ENCODE measurements around the gene PPIL4.
"Not testable (repeated sequence)": the region's sequence is repeated elsewhere in the genome, so short reads cannot be mapped to it uniquely, and the experiment has no call there.

The PPIL4 gene

DNA sequence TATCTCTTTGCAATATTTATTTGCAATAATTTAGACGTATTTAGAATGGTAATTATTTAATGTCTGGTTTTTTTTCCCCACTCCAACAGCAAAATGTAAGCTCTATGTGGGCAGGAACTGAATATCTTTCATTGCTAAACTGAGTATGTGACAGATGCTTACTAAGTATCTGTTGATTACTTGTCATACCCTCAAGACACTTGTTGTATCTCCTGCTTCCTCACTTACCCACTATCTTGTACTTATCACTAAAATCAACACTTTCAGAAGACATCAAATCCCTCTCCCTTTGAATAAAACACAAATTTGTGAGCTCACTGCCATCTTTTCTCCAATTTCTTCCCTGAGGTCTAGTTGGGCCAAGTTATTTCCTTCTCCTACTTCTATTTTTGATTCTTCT lies 30.3 kb downstream of the PPIL4 start:
- no peak for DNase-seq

DNA sequence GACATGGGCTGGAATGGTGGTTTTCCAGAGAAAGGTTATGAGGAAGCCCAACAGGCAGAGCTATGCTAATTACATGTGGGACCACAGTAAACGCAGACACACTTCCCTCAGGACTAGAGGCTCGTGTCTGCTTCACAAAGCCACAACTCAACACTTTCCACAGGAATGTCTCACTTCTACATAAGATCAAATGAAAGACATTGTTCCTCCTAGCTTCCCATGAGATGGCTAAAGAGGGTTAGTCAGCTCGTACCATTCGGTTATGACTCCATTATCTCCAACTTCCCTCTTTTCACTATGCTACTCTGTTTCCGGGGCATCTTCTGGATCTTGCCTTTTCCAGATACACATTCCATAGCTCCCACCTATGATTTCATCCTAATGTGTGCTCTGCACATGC lies 31.9 kb downstream of the PPIL4 start:
- no peak for DNase-seq

DNA sequence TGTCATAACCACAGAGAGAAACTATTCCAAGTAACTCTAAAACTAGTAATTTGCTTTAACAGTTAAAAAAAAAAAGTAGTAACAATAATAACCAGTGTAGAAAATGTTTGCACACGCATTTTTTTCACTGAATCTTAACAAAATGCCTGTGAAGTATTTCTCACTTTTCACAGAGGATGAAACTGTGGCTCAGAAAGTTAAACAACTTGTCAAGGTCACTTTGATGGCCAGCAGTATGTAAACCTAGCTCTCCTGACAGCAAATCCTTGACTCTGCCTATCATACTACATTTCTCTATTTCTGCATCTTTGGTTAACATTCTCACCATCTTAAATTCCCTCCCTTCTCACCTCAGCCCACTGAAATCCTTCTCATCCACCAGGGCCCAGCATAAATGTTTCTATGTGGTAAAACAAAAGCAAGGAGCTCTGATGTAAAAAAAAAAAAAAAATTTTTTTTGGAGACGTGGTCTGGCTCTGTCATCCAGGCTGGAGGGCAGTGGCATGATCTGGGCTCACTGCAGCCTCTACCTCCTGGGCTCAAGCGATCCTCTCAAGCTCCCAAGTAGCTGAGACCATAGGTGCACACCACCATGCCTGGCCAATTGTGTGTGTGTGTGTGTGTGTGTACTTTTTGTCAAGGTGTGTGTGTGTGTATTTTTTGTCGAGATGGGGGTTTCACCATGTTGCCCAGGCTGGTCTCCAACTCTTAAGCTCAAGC lies 34.9 kb downstream of the PPIL4 start:
- no peak for DNase-seq

DNA sequence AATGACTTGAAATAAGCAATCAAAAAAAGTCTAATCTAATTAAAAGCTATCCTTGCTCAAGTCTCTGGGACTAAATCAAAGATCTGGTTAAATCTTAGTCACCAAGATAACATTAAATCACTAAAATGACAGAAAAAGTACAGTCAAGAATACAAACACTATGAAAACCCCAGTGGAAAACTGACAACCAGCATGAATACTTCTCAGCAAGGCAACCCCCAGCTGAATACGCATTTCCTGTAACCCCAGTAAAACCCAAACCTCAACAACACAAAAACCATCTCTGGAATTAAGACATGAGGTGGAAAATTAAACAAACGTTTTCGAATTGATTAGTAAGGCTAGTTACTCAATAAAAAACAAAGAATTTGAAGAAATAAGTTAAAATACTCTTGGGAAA lies 37.4 kb downstream of the PPIL4 start:
- DNase-seq = no peak

DNA sequence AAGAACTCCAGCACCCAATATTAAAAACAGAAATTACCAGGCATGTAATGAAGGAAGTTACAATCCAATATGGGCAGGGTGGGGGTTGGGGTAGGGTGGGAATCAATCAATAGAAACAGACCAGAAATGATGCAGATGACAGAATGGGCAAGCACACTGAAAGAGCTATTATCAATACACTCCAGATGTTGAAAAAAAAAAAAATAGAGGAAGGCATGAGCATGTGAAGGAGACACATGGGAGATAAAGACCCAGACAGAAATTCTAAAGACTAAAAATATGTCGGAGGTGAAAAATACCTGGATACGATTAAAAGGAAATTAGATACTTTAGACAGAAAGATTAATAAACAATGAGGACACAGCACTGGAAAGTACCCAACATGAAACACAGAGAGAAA lies 42.0 kb downstream of the PPIL4 start:
- no peak for DNase-seq

DNA sequence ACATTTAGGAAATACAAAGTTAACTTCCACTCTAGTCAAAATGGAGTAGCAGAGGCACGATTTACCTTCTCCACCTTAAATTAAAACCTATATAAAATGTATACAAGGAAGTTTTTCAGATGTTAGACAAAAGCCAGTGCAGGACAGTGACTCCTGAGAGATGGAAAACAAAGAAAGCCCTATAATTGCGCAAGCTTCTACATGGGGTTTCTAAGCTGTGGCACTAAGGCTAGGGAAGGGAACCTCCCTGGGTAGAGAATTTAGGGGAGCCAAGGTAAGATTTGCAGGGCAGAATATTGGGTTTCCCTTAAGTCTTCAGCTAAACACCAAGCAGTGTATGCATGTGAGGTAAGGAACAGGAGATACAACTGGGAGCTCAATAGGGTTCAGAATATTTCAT lies 42.6 kb downstream of the PPIL4 start:
- DNase-seq = no peak

DNA sequence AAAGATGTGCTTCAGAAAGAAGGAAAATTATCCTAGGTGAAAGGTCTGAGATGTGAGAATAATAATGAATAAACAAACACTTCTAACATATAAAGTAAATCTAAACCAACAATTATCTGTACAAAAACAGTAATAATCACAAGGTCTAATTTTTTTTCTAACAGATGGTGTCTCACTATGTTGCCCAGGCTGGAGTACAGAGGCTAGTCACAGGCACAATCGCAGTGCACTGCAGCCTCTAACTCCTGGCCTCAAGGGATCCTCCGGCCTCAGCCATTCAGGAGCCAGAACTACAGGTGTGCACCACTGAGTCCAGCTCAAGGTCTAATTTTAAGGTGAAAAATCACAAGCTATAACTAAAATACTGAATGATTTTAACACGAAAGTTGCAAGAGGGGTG lies 44.1 kb downstream of the PPIL4 start:
- no peak for DNase-seq

DNA sequence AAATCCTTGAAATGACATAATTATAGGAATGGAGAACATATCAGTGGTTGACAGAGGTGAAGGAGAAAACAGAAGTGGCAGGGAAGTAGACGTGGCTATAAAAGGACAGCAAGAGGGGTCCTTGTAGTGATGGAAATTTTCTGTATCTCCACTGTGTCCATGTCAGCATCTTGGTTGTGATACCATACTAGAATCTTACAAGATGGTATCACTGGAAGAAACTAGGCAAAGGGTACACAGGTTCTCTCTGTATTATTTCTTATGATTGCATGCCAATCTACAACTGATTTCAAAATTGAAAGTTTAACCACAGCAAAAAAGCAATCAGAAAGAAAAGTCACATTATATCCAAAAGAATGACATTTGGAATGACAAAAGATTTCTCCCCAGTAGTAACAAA lies 44.6 kb downstream of the PPIL4 start:
- no peak for DNase-seq

DNA sequence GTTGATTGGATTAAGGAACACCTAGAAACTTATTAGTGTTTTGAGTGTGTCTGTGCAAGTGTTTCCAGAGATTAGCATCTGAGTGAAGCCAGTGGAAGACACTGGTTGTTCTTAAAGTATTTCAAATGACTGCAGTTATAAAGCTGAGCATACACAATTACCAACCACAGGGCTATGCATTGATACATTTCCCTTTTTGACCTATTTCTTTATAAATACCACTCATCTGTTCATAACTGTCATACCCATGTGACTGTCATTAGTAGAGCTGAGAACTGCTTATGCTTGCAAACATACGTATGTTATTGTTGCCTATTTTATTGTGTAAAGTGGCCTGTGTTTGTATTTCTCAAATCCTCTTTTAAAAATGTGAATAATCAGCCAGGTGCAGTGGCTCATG lies 45.7 kb downstream of the PPIL4 start:
- DNase-seq = no peak

DNA sequence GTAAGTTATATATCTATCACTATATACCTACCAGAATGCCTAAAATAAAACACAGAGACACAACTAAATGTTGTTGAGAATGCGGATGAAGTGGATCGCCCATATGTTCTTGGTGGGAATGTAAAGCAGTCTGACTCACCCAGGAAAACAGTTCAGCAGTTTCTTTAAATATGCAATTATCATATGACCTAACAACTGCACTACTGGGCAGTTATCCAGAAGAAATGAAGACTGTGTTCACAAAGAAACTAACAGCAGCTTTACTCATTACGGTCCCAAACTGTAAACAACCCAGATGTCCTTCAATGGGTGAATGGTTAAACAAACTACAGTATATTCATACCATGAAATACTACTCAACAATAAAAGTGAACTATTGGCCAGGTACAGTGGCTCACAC lies 46.8 kb downstream of the PPIL4 start:
- DNase-seq = no peak

DNA sequence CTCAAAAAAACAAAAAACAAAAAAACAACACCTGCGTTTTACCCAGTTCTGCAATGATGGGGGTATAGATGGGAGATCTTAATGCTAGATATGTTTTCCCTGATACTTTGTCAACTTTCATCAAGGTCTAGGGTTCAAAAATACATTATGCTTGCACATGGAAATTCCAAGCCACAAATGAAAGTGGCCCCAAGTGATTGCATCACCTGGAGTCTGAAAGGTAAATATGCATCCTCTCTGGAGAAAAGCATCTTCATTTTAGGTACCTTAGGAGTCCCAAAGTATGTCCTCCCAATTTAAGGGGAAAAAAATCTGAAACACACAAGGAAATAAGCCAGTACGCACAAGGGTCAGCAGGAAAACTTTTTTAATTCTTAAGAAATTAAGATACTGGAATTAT lies 48.5 kb downstream of the PPIL4 start:
- no peak for DNase-seq

DNA sequence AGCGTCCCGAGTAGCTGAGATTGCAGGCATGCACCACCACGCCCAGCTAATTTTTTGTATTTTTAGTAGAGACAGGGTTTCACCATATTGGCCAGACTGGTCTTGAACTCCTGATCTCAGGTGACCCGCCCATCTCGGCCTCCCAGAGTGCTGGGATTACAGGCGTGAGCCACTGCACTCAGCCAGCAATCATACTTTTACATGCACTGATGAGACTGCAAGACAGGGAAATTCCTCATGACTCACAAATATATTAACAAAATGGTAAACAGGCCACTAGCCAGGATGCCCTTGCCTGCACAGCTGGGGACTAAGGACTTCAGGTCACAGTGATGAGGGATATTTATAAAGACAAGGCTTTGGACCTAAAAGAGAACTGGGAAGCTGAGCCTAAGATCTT lies 49.2 kb downstream of the PPIL4 start:
- not testable (repeated sequence) for DNase-seq

DNA sequence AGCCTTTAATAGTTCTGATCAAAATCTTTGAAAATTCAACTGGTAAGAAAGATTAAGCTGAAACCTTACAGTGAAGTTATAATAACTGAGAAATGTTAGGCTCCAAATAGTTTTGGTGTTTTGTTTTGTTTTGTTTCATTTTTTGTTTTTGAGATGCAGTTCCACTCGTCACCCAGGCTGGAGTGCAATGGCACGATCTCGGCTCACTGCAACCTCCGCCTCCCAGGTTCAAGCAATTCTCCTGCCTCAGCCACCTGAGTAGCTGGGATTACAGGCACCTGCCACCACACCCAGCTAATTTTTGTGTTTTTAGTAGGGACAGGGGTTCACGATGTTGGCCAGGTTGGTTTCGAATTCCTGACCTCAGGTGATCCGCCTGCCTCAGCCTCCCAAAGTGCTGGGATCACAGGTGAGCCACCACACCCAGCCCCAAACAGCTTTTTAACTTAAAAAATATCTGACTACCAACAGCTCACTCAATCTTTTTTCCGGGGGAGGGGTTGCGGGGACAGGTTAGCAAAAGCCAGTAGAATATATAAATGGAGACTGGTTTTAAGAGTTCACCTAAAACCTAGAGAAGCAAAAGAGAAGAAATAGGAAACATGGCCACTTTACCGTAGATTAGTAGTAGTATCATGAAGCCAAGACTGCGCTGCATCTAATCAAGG lies 50.4 kb downstream of the PPIL4 start:
- DNase-seq = not testable (repeated sequence)

DNA sequence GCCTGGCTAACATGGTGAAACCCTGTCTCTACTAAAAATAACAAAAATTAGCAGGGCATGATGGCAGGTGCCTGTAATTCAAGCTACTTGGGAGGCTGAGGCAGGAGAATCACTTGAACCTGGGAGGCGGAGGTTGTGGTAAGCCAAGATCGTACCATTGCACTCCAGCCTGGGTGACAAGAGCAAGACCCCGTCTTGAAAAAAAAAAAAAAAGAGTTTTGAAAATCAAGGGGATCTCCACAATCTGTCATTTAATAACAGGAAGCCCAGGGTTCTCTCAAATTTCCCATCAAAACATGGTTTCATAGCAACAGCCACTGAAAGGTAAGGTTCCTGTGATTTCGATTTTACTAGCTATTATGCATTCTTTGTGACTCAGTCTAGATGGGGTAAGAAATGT lies 51.0 kb downstream of the PPIL4 start:
- peak; percentile 44 for DNase-seq

DNA sequence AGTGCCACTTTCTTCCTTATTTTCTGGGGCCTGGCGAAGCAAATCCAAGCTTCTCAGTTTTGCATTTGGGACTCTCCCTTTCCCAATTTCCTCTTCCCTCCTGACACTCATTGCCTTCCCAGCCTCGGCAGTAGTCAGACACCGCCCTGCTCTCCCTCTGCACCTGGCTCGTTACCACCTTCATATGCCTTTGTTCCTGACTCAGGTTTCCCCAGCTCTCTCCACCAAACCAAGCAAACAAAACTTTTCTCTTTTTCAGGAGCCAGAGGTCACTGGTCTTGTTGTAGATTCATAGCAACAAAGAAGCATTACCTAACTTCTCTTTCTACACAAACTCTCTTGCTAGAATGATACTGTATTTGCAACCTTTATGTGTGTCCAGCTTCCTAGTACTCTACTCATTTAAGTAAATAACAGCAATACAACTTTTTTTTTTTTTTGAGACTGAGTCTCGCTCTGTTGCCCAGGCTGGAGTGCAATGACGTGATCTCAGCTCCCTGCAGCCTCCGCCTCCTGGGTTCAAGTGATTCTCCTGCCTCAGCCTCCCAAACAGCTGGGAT lies 52.0 kb downstream of the PPIL4 start:
- no peak for DNase-seq

DNA sequence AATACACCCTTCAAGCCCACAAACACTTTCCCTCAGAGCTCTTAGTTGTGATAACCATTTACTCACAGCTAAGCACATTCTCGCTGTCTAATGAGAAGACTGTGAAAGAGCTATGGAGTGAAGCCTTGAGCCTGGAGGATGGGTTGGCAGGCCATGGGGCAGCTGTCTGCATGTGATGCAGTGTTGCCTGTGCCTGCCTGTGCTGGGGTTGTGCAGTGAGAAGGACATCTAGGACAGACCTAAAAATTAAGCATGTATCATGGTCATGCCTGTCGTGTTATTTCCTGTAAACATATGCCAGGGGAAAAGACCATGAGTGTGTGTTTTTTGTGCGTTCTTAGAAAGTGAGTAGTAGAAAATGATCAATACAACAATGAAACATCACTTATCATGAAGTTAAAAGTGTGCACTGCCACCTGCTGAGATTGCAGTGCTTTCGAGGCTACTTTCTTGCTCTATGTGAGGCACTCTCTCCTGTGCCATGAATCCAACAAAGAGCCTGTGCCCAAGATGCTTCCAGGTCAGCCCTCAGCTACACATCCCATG lies 53.0 kb downstream of the PPIL4 start:
- DNase-seq = no peak

DNA sequence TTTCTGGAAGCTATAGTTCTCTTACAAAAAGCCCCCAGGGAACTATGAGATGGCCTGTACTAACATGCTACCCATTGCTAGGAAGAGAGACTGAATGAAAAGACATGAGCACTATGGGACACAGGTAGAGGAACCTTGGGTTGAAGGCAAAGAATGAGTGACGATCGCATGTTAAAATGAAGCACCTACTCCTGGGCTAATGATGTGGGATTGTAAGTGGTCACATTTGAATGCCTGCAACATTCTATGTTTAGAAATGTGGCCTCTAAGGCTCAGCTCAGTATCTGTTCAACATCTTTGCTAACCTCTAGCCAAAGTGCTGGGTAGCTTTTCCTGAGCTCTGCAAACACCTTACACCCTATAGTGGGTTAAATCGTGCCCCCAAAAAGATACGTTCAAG lies 55.9 kb downstream of the PPIL4 start:
- no peak for DNase-seq

DNA sequence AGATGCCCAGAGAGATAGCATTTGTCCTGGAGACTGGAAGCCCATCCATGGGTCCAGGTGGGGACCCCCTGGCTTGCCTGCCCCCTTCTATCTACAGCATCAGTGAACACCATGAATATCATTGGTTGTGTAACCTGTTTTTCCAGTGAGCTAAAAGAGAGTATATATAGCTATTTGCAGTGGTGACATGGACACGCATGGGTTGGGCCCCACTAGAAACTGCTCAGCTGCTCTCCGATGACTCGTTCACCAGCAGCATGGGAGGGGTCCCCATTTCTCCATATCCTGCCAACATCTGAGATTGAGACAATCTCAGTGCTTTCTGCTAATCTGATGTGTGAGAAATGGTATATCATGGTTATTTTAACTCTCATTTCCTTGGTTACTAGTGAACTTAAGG lies 57.0 kb downstream of the PPIL4 start:
- no peak for DNase-seq

DNA sequence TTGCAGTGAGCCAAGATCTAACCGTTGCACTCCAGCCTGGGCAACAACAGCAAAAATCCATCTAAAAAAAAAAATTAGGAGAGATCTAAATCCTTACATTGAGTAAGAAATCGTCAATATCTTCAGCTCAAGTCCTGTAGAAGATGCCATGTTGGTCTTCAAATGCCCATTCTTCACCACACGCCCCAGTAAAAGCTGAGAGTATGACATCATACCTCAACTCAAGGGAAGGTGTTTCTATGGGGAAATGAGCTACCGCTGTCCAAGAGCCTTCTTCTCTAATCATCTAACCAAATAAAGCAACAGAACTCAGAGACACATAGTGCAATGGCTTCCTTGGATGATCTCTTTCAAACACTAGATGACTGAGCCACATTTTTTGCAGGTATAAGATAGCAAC lies 58.5 kb downstream of the PPIL4 start:
- DNase-seq = no peak

DNA sequence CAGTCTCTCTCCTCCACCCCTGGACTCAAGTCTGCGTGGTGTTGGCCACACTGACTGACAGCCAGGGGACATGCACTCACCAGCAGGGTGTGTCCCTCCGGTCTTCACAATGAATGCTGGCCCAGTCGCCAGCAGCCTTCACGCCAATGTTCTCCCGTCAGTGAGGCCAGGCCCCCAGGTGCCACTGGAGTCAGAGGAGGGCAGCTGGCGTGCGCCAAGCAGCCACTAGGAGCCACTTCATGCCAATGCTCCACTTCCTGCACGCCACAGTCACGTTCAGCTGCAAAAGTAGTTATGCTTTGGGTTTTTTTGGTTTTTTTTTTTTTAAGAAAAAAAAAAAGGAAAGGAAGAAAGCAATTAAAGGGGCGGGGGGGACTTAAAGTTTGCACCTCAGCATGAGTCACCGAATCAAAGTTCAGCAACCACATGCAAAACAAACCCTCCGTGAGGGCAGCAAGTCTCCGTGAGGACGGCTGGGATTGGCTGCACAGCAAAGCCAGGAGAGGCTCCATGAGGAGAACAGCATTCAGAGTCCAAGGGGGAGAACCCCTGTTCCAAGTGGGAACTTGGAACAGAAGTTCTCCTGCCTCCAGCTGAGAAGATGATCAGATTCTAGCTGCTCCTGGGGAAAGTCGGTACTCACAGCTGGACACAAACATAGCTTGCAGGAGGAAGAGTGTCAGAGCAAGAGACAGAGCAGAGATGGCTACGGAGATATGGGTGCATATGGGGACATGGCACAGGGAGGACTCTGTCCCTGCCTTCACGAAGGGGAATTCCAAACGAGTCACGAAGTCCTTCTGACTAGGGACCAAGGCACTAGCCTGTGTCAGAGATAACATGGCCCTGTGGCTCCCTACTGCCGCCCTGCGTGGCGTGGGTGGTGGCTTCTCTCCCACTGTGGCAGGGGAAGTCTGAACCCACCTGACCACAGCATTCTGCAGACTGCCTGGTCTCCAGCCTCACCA lies 60.8 kb downstream of the PPIL4 start, which contains the start of gene ZC3H12D:
TSS of gene ZC3H12D (minus strand) at position 282 of the 968 bp plus-strand sequence. CDS start 10,471 bp downstream, outside the sequence.
- DNase-seq = peak; percentile 74

DNA sequence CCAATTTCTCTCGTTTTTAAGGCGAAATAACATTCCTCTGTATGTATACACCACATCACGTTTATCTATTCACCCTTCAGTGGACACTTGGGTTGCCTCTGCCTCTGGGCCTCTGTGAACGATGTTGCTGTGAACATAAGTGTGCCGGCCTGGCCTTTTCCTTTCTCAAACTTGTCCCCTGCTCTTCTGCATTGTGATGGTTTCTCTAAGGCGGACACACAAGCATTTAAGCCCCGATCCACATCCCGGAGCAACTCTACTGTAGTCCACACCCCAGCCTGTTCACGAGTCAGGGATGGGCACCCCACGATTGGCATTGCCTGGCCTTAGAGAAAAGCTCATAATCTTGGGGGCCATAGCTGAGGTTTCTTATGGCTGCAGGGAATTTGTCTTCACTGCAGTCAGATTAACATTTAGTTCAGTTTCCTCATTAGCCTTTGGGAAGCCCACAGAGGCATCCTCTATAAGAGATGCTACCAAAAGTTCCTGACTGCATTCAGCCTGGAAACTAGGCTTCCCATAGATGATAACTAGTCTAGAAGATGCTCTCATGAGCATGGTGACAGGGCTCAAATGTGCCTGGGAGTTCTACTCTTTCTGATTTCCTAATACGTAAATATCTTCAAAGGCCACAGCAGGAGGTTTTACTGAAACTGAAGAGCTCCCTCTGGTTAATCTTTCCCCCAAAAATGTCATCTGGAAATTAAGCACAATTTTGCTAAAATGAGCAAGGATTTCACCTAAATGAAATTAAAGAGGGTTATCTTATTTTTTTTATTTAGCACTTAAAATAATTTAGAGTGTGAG lies 61.8 kb downstream of the PPIL4 start:
- DNase-seq = no peak

DNA sequence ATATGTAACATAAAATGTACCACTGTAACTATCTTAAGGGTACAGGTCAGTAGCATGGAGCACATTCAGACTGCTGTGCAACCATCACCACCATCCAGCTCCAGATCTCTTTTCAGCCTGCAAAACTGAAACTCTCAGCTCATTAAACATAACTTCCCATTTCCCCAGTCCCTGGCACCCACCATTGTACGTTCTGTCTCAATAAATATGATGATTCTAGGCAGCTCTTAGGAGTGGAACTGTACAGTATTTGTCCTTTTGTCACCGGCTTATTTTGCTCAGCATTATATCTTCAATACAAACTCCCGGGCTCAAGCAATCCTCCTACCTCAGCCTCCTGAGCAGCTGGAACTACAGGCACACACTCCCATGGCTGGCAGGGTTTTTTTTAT lies 62.5 kb downstream of the PPIL4 start:
- DNase-seq = no peak
